IMR-90 (cell line): ENCODE results near the gene TTLL7. TPM values are rescaled to one million over a fixed set of nuclear protein-coding genes. Genes with fewer than 3 reads are reported as not detected.

ENCODE experiments used
- ATAC-seq: fragments of 200-7000 bp; cut with Tn5 transposase; 2 replicates; pipeline ENCODE4 v1.9.1; 2020; ENCODE audit warnings: low read depth, mild to moderate bottlenecking, moderate library complexity
- BruUV-seq: library from RNA; stranded (reverse); fragments of 400-500 nt; replicated peaks from 2 replicates; lab custom pipeline; 2021; lab: Mats Ljungman, UMichigan
- CTCF ChIA-PET: fragments of 300-600 bp; formaldehyde crosslinking; extraction: SDS; loops from one replicate; lab custom pipeline; 2021; ENCODE audit warnings: antibody characterized with exemption; lab: Yijun Ruan, JAX
- POLR2A ChIA-PET: fragments of 300-600 bp; sonication (Branson Sonifier 250); formaldehyde crosslinking; loops from one replicate; lab custom pipeline; 2022; ENCODE audit warnings: antibody characterized with exemption; ENCODE audit not compliant: unreplicated experiment; lab: Charles Lee
- DNase-seq: peaks from one replicate; pipeline ENCODE4 v3.0.0; 2013
- H2AFZ ChIP-seq: replicated peaks from 2 replicates; pipeline ENCODE3; 2013; ENCODE audit warnings: low read length, mild to moderate bottlenecking; ENCODE audit not compliant: poor library complexity
- H2AK5ac ChIP-seq: 2 replicates; pipeline ENCODE4 v1.6.1; 2013; ENCODE audit warnings: low read depth, low read length, inconsistent platforms
- H2AK9ac ChIP-seq: replicated peaks from 2 replicates; pipeline ENCODE3; 2013; ENCODE audit warnings: mild to moderate bottlenecking, low read depth, low read length, moderate library complexity; ENCODE audit not compliant: poor library complexity
- H2BK120ac ChIP-seq: 2 replicates; pipeline ENCODE4 v1.6.1; 2013; ENCODE audit warnings: low read depth, low read length, inconsistent platforms
- H2BK15ac ChIP-seq: 3 replicates; pipeline ENCODE4 v1.6.1; 2013; ENCODE audit warnings: low read depth, low read length, inconsistent platforms
- H2BK20ac ChIP-seq: 2 replicates; pipeline ENCODE4 v1.6.1; 2013; ENCODE audit warnings: low read depth, mild to moderate bottlenecking, inconsistent platforms, low read length, moderate library complexity
- H2BK5ac ChIP-seq: 2 replicates; pipeline ENCODE4 v1.6.1; 2013; ENCODE audit warnings: mild to moderate bottlenecking, low read depth, low read length, inconsistent platforms; ENCODE audit not compliant: poor library complexity, severe bottlenecking
- H3K14ac ChIP-seq: replicated peaks from 2 replicates; pipeline ENCODE4 v1.6.1; 2013; ENCODE audit warnings: low read depth, low read length, inconsistent platforms
- H3K18ac ChIP-seq: 2 replicates; pipeline ENCODE4 v1.6.1; 2013; ENCODE audit warnings: low read depth, low read length, control low read depth
- H3K23ac ChIP-seq: 2 replicates; pipeline ENCODE4 v1.6.1; 2013; ENCODE audit warnings: low read depth, low read length, inconsistent platforms
- H3K27ac ChIP-seq: 2 replicates; pipeline ENCODE4 v1.5.1; 2013; ENCODE audit warnings: mild to moderate bottlenecking, control low read depth, low read length; ENCODE audit not compliant: insufficient read depth
- H3K27me3 ChIP-seq: 2 replicates; pipeline ENCODE4 v1.6.1; 2013; ENCODE audit warnings: low read length; ENCODE audit not compliant: control insufficient read depth, insufficient read depth
- H3K36me3 ChIP-seq: 2 replicates; pipeline ENCODE4 v1.6.1; 2013; ENCODE audit warnings: low read length, mixed read lengths; ENCODE audit not compliant: control insufficient read depth, insufficient read depth
- H3K4ac ChIP-seq: 2 replicates; pipeline ENCODE4 v1.6.1; 2013; ENCODE audit warnings: low read depth, low read length, inconsistent platforms
- H3K4me1 ChIP-seq: 2 replicates; pipeline ENCODE4 v1.6.1; 2013; ENCODE audit warnings: low read length, mixed read lengths; ENCODE audit not compliant: control insufficient read depth, insufficient read depth
- H3K4me2 ChIP-seq: 2 replicates; pipeline ENCODE4 v1.6.1; 2013; ENCODE audit warnings: low read depth, mild to moderate bottlenecking, control low read depth, low read length, moderate library complexity
- H3K4me3 ChIP-seq: 2 replicates; pipeline ENCODE4 v1.5.1; 2013; ENCODE audit warnings: low read depth, mild to moderate bottlenecking, control low read depth, low read length, moderate library complexity; ENCODE audit not compliant: insufficient read depth
- H3K56ac ChIP-seq: 2 replicates; pipeline ENCODE4 v1.6.1; 2013; ENCODE audit warnings: low read length, inconsistent platforms; ENCODE audit not compliant: insufficient read depth; ENCODE audit errors: extremely low read depth
- H3K79me1 ChIP-seq, 2 experiments: 2 replicates each; pipeline ENCODE4 v1.6.1; 2013; ENCODE audit warnings: low read length in 2 of 2, inconsistent platforms in 1 of 2, low read depth in 1 of 2
- H3K9ac ChIP-seq: 2 replicates; pipeline ENCODE4 v1.6.1; 2013; ENCODE audit warnings: low read depth, low read length, control low read depth
- H3K9me1 ChIP-seq: 2 replicates; pipeline ENCODE4 v1.6.1; 2013; ENCODE audit warnings: low read length, inconsistent platforms; ENCODE audit not compliant: insufficient read depth
- H3K9me3 ChIP-seq: 2 replicates; pipeline ENCODE4 v1.6.1; 2013; ENCODE audit warnings: low read length; ENCODE audit not compliant: control insufficient read depth, insufficient read depth
- H4K20me1 ChIP-seq: 2 replicates; pipeline ENCODE4 v1.6.1; 2013; ENCODE audit warnings: low read length, inconsistent platforms; ENCODE audit not compliant: insufficient read depth
- H4K5ac ChIP-seq: 2 replicates; pipeline ENCODE4 v1.6.1; 2013; ENCODE audit warnings: mild to moderate bottlenecking, low read depth, low read length, control low read depth
- H4K8ac ChIP-seq, 2 experiments: 2 replicates each; pipeline ENCODE4 v1.6.1; 2013; ENCODE audit warnings: low read depth in 2 of 2, low read length in 2 of 2, control low read depth in 1 of 2, inconsistent platforms in 1 of 2
- H4K91ac ChIP-seq: 2 replicates; pipeline ENCODE4 v1.6.1; 2013; ENCODE audit warnings: low read depth, low read length, inconsistent platforms; ENCODE audit not compliant: insufficient read depth
- BHLHE40 ChIP-seq: fragments of 150-350 bp; IDR thresholded peaks from 2 replicates; pipeline ENCODE4 v1.6.1; 2016; ENCODE audit warnings: mild to moderate bottlenecking, low read depth, low read length
- ELK1 ChIP-seq: fragments of 150-350 bp; IDR thresholded peaks from 2 replicates; pipeline ENCODE4 v1.6.1; 2016; ENCODE audit warnings: low read depth, mild to moderate bottlenecking, low read length, moderate library complexity, borderline replicate concordance
- FOS ChIP-seq: fragments of 150-350 bp; IDR thresholded peaks from 2 replicates; pipeline ENCODE4 v1.6.1; 2016; ENCODE audit warnings: low read depth, low read length
- MAFK ChIP-seq: IDR thresholded peaks from 2 replicates; pipeline ENCODE4 v1.6.1; 2012; ENCODE audit warnings: low read depth, low read length, improper control_type of control experiment
- MAZ ChIP-seq: IDR thresholded peaks from 2 replicates; pipeline ENCODE4 v1.6.1; 2012; ENCODE audit warnings: low read depth, mild to moderate bottlenecking, low read length, improper control_type of control experiment, moderate library complexity, borderline replicate concordance
- NFE2L2 ChIP-seq: fragments of 150-350 bp; IDR thresholded peaks from 2 replicates; pipeline ENCODE4 v1.6.1; 2016; ENCODE audit warnings: low read depth, mild to moderate bottlenecking, low read length
- RCOR1 ChIP-seq: IDR thresholded peaks from 2 replicates; pipeline ENCODE4 v1.6.1; 2012; ENCODE audit warnings: mild to moderate bottlenecking, low read length, improper control_type of control experiment; ENCODE audit not compliant: insufficient replicate concordance
- RFX5 ChIP-seq: IDR thresholded peaks from 2 replicates; pipeline ENCODE4 v1.8.0; 2012; ENCODE audit warnings: low read depth, mild to moderate bottlenecking, low read length, moderate library complexity
- dilution Hi-C: fragments of 300-500 bp; cut with HindIII; formaldehyde crosslinking; loops from one replicate; pipeline ENCODE4 v1.14.3; 2018; ENCODE audit warnings: low sequenced_read_pairs; ENCODE audit not compliant: unreplicated experiment
- in situ Hi-C: fragments of 300-500 bp; cut with MboI; formaldehyde crosslinking; loops from 3 replicates; pipeline ENCODE4 v1.14.3; 2019; ENCODE audit warnings: low sequenced_read_pairs, inconsistent platforms, mixed read lengths
- intact Hi-C: fragments of 100-400 bp; cut with micrococcal nuclease; formaldehyde crosslinking; loops from 2 replicates; pipeline ENCODE4 v1.10.0; 2022
- polyA plus RNA-seq, 3 experiments: library from polyadenylated mRNA; depleted of rRNA; stranded (reverse); fragments of >200 nt; gene quantifications; 2 replicates each; pipeline ENCODE4 v1.2.3, GENCODE V29; 2012; ENCODE audit warnings: low replicate concordance in 1 of 3
- total RNA-seq: library from RNA; depleted of rRNA; stranded (reverse); fragments of >200 nt; gene quantifications from 2 replicates; pipeline ENCODE4 v1.2.3, GENCODE V29; 2012
- TF ChIP-seq, protein P1 (sequence below): fragments of 150-350 bp; IDR thresholded peaks from 2 replicates; pipeline ENCODE4 v1.6.1; 2017; ENCODE audit warnings: mild to moderate bottlenecking, antibody characterized with exemption, low read length, low read depth

The TTLL7 gene
- total and polyA plus RNA-seq, 2 of the 4 experiments (the other 2 are of a cell fraction), result 5.7 to 8.1 TPM

GRCh38 chr1:83928396-83928795, 70.5 kb downstream of the TTLL7 start:
- H2AK5ac ChIP-seq, result no peak overlapping the region
- no peak overlapping the region for H3K4me2 ChIP-seq
- H3K56ac ChIP-seq, result no peak overlapping the region
- CTCF ChIA-PET, result interaction anchor here (0.7 kb wide), 1 partner anchor 9 kb away, joined by 6 read pairs; no protein-coding TSS in a partner anchor
- no peak overlapping the region for H3K14ac ChIP-seq
- TF ChIP-seq RCOR1 (no peak), BHLHE40 (no peak), NFE2L2 (no peak), MAZ (no peak), MAFK (no peak), FOS (no peak), ELK1 (no peak), RFX5 (no peak)
- TF ChIP-seq, protein P1, sequence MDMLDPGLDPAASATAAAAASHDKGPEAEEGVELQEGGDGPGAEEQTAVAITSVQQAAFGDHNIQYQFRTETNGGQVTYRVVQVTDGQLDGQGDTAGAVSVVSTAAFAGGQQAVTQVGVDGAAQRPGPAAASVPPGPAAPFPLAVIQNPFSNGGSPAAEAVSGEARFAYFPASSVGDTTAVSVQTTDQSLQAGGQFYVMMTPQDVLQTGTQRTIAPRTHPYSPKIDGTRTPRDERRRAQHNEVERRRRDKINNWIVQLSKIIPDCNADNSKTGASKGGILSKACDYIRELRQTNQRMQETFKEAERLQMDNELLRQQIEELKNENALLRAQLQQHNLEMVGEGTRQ, result no peak
- no peak overlapping the region for H2BK20ac ChIP-seq
- no peaks in the 10 kb centered on the region for H3K79me1 ChIP-seq
- ATAC-seq, result no peak
- no peaks in the 10 kb centered on the region for H3K9me3 ChIP-seq
- H3K9ac ChIP-seq, result no peak overlapping the region
- in situ Hi-C loops, result loop anchor here (10.0 kb wide), 2 partner anchors 506 to 846 kb away; no protein-coding TSS in a partner anchor
- H3K23ac ChIP-seq, result no peak overlapping the region
- 0 out of 2 replicates have a peak, but pooled peaks cover 2% of the 10 kb centered on the region for H3K9me1 ChIP-seq
- no TSS peak for BruUV-seq
- H3K27ac ChIP-seq, result no peak overlapping the region
- POLR2A ChIA-PET, result no interaction called here
- peaks cover 6% of the 10 kb centered on the region; the same call in 1 of the 2 replicates for H3K4me1 ChIP-seq
- no peak overlapping the region for H3K18ac ChIP-seq
- H3K36me3 ChIP-seq, result no peaks in the 10 kb centered on the region
- H3K4me3 ChIP-seq, result no peak overlapping the region
- H4K8ac ChIP-seq, result no peak overlapping the region
- no peaks in the 10 kb centered on the region for H4K20me1 ChIP-seq
- H2BK5ac ChIP-seq, result no peak overlapping the region
- intact Hi-C loops, result no loop called here
- peak; percentile 19 for DNase-seq
- no peak overlapping the region for H4K91ac ChIP-seq
- H3K27me3 ChIP-seq, result no peaks in the 10 kb centered on the region
- H2AFZ ChIP-seq, result no peak overlapping the region
- H2AK9ac ChIP-seq, result no peak overlapping the region
- H2BK120ac ChIP-seq, result no peak overlapping the region
- dilution Hi-C loops, result no loop called here
- H2BK15ac ChIP-seq, result no peak overlapping the region
- H4K5ac ChIP-seq, result no peak overlapping the region
- no peak overlapping the region for H3K4ac ChIP-seq
